HG03558 (cell line): ENCODE results near the gene RERG.

Experiments used
- ATAC-seq: cut with Tn5 transposase; IDR thresholded peaks from one replicate; pipeline ENCODE4 v1.9.1; 2021; ENCODE audit warnings: moderate number of reproducible peaks; ENCODE audit not compliant: unreplicated experiment; ENCODE audit errors: extremely low read depth

RERG gene, protein sequence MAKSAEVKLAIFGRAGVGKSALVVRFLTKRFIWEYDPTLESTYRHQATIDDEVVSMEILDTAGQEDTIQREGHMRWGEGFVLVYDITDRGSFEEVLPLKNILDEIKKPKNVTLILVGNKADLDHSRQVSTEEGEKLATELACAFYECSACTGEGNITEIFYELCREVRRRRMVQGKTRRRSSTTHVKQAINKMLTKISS

GRCh38 chr12:15220915-15221885 is at the start of gene RERG:
TSS of gene RERG (minus strand) at chr12:15221417. CDS start at chr12:15217489, 3,928 bp downstream.
- ATAC-seq: peak; percentile 88

- ATAC-seq: no peak
Observed at GRCh38 chr12:15270591-15270990, 49.4 kb upstream of the RERG start.

DNA sequence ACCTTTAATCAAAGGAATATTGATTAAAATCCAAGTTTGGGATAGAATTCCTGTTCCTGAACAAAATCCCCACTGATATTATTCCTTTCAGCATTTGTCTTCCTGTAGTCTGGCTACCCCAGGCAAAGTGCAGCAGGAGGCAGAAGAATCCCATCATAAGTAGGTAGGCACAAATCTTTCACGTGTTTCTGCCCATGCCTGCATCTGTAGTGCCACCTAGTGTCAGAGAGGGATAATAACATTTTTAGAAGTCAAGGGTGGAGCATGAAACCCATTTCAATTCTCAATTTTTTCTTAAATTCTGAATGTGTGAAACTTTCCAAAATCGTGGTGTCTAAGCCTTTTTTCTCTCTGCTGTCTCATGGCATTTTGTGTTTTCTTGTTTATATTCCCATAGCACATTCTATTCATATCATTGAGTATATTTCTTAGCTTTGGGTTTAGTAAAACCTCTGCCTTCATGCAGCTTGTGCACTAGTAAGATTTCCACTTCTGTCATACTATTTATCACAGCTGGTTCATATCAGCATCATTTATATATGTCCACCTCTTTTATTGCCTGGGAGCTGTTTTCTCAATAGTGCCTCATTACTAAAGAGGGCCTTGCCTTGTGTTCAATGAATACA is 47.8 kb upstream of the RERG start:
- peak; percentile 62 for ATAC-seq

DNA sequence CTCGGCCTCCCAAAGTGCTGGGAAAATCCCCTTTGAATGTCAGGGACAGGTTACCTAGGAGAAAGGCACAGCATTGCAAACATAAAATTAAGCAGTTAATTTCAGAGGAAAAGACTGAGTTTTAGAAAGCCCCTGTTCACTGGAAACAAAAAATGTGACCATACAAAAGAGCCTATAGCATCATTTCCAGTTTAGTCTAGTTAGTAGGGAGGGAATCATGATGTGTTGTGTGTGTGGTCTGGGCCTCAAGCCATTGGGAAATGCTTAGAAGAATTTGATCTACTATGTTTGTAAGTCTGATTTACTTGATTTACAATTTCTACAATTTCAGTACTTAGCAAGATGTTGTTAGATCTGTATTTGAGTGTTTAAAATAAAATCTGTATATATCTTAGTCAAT is 47.1 kb upstream of the RERG start:
- no peak for ATAC-seq

DNA sequence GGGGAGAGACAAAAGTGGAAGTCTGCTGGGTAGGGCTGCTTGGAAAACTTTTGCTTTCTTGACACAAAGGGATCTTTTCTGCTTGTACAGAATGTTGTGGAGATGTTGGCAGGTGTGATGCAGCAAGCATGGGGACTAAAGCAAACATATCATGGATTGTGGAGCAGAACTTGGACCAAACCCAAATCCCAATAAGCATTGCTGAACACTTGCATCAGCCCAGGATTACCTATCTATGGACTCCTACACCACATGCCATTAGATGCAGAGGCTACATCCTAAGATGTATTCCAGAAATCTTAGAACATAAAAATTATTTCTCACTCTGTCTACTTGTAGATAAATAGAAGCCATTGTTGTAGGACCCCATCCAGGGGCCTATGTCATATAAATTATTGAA is 44.7 kb upstream of the RERG start:
- no peak for ATAC-seq

GRCh38 chr12:15256761-15257160 is 35.5 kb upstream of the RERG start:
- ATAC-seq: no peak

GRCh38 chr12:15253990-15254389 is 32.8 kb upstream of the RERG start:
- no peak for ATAC-seq

GRCh38 chr12:15244926-15245325 is 23.7 kb upstream of the RERG start:
- ATAC-seq: no peak

GRCh38 chr12:15244341-15244740 is 23.1 kb upstream of the RERG start:
- no peak for ATAC-seq

- ATAC-seq: no peak
Observed at GRCh38 chr12:15243102-15243501, 21.9 kb upstream of the RERG start.

- ATAC-seq: no peak
Observed at GRCh38 chr12:15240898-15241297, 19.7 kb upstream of the RERG start.

GRCh38 chr12:15234508-15234907 is 13.3 kb upstream of the RERG start:
- ATAC-seq: no peak

DNA sequence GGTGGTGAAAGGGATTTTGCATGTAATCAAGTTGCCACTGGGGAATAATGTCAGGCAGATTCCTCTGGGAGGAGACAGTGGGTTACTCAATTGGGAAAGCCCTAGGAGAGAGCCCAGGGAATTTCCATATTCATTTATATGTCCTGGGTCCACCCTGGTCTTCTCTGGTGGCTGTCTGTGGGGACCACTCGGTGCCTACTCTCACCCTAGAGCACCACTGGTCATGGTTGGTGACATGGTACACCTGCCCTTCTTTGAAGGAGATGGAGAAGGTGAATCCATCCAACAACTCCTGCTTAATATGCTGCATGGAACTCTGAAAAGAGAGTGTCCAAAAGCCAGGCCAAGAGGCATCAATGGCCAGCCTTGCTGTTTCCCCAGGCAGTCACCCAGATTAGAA is 12.8 kb upstream of the RERG start:
- no peak for ATAC-seq

- ATAC-seq: no peak
Observed at GRCh38 chr12:15232959-15233358, 11.7 kb upstream of the RERG start.

DNA sequence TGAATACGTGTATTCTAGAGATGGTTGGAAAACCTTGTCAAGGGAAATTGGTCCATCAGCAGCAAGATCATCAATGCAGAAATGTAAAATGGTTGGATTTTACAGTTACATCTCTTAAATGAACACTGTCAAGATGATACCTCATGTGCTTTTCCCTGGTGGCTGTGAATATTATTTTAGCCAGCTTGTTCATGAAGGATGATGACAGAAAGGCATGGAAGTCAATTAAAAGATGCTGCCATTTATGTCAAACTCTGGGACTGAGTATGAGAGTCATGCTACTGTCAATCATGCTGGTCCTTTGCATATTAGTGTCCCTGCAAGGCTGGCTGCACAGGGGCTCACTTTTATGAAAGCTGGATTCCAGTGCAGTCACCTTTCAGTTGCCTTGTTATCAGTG is 10.3 kb upstream of the RERG start:
- no peak for ATAC-seq

GRCh38 chr12:15230751-15231150 is 9.5 kb upstream of the RERG start:
- no peak for ATAC-seq

- ATAC-seq: no peak
Observed at GRCh38 chr12:15230137-15230536, 8.9 kb upstream of the RERG start.

DNA sequence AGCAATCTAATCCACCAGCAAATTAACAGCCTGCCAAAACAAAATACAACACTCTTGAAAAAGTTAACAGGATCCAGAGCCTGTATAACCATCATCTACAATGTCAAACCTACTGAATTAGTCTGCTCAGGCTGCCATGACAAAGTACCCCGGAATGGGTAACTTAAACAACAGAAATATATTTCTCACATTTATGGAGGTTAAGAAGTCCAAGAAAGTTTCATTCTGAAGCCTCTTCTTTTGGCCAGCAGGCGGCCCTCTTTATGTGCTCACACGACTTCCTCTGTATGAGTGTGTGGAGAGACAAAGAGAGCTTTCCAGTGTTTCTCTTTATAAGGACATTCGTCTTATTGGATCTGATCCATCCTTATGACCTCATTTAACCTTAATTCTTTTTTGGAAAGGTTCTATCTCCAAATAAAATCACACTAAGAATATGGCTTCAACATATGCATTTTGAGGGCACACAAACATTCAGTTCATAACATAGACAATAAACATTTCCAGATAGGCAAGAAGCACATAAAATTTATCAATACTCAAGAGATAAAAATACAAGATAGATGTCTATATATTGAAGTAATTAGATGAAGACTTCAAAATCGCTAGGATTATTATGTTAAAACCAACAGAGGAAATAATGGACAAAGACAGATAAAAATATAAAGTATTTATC is 5.9 kb upstream of the RERG start:
- ATAC-seq: no peak

DNA sequence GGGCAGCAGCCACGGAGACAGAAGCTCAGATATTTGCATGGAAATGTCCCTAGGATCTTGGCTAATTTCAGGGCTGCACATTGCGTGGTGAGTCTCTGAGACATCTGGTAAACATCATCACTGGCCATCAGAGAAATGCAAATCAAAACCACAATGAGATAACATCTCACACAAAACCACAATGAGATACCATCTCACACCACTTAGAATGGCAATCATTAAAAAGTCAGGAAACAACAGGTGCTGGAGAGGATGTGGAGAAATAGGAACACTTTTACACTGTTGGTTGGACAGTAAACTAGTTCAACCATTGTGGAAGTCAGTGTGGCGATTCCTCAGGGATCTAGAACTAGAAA is 4.6 kb upstream of the RERG start:
- ATAC-seq: peak; percentile 40

GRCh38 chr12:15225136-15225862 is 4.1 kb upstream of the RERG start:
- no peak for ATAC-seq
